ENCODE data around the gene RSBN1.
"Not testable (repeated sequence)": the region's sequence is repeated elsewhere in the genome, so short reads cannot be mapped to it uniquely, and the experiment has no call there.

RSBN1 gene

DNA sequence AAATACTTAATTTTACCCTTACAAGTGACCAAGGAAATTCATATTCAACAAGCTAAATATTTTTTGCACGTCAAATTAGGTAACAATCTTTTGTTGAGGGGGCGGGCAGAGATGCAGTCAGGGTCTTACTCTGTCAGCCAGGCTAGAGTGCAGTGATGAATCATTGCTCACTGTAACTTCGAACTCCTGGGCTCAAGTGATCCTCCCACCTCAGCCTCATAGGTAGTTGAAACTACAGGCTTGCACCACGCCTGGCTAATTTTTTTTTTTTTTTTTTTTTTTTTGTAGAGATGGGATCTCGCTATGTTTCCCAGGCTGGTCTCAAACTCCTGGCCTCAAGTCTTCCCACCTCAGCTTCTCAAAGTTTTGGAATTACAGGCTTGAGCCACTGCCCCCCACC is 79.5 kb downstream of the RSBN1 start:
- no peak for DNase-seq

DNA sequence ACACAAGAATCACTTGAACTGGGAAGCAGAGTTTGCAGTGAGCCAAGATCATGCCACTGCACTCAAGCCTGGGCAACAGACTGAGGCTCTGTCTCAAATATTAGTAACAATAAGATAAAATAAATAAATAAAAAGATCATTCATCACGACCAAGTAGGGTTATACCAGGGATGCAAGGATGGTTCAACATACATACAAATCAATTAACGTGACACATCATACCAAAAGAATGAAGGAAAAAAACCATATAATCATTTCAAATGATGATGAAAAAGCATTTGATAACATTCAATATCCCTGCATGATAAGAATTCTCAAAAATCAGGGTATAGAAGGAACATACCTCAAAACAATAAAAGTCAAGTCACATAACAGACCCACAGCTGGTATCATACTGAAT is 91.3 kb downstream of the RSBN1 start:
- DNase-seq = no peak

DNA sequence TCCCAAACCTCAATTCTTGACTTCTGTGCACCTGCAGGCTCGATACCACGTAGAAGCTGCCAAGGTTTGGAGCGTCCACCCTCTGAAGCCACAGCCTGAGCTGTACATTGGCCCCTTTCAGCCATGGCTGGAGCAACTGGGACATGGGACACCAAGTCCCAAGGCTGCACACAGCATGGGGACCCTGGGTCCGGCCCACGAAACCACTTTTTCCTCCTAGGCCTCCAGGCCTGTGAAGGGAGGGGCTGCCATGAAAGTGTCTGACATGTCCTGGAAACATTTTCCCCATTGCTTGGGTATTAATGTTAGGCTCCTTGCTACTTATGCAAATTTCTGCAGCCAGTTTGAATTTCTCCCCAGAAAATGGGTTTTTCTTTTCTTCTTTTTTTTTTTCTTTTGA is 93.7 kb downstream of the RSBN1 start:
- not testable (repeated sequence) for DNase-seq

DNA sequence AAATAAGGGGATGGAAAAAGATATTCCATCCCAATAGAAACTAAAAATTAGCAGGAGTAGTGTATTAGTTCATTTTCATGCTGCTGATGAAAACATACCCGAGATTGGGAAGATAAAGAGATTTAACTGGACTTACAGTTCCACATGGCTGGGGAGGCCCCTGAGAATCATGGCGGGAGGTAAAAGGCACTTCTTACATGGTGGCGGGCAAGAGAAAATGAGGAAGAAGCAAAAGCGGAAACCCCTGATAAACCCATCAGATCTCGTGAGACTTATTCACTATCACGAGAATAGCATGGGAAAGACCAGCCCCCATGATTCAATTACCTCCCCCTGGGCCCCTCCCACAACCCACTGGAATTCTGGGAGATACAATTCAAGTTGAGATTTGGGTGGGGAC is 94.8 kb downstream of the RSBN1 start:
- not testable (repeated sequence) for DNase-seq

- no peak for DNase-seq
Measured at GRCh38 chr1:113714606-113715269, 97.5 kb downstream of the RSBN1 start.

Measured in activated CD4-positive, alpha-beta T cell treated with anti-CD3 and anti-CD28 coated beads, Interleukin-2, amount 50 U/mL, for 16 hours (primary cell).